HG03159 (cell line): ENCODE results near the gene RFX2.
"Not testable (repeated sequence)": the region's sequence is repeated elsewhere in the genome, so short reads cannot be mapped to it uniquely, and the experiment has no call there.

Experiments
- ATAC-seq: cut with Tn5 transposase; IDR thresholded peaks from one replicate; pipeline ENCODE4 v1.9.1; 2021; ENCODE audit warnings: mild to moderate bottlenecking, moderate library complexity; ENCODE audit not compliant: unreplicated experiment

RFX2 gene

DNA sequence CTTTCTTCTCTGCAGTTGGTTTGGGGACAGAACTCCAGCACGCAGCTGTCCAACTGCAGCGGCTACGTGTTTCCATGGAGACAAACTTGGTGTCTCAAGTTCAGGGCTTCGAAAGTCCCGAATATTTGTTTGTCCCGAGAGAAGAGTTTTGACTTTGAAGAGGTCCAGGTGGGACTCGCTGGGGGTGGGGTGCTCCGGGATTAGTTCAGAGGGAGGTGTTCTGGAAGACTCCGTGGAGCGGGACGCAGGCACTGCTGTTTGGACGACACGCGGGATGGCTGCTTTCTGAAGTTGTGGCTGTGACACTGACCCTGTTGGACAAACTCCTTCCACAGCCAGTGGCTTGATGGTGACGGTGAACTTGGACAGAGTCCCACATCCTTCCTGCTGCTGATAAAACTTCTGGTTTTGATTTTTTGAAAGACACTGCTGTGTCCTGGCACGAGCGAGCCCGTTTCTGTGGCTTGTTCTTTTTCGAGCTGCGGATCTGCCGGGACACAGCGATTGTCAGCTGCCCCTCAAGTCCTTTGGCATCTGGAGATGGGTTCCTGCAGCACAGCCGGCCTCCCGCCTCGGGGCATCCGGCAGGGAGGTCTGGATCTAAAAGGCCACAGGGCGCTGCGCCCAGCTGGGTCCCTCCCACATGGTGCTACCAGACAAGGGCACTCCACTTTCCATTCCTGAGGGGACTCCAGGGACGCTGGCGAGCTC lies 116.5 kb downstream of the RFX2 start:
- no peak for ATAC-seq

- ATAC-seq = no peak
Measured at GRCh38 chr19:5993201-5993600, 117.1 kb downstream of the RFX2 start.

GRCh38 chr19:5992756-5993155 lies 117.5 kb downstream of the RFX2 start:
- no peak for ATAC-seq

- no peak for ATAC-seq
Measured at GRCh38 chr19:5991244-5991838, 119.0 kb downstream of the RFX2 start.

- ATAC-seq = no peak
Measured at GRCh38 chr19:5990289-5990797, 120.0 kb downstream of the RFX2 start.

DNA sequence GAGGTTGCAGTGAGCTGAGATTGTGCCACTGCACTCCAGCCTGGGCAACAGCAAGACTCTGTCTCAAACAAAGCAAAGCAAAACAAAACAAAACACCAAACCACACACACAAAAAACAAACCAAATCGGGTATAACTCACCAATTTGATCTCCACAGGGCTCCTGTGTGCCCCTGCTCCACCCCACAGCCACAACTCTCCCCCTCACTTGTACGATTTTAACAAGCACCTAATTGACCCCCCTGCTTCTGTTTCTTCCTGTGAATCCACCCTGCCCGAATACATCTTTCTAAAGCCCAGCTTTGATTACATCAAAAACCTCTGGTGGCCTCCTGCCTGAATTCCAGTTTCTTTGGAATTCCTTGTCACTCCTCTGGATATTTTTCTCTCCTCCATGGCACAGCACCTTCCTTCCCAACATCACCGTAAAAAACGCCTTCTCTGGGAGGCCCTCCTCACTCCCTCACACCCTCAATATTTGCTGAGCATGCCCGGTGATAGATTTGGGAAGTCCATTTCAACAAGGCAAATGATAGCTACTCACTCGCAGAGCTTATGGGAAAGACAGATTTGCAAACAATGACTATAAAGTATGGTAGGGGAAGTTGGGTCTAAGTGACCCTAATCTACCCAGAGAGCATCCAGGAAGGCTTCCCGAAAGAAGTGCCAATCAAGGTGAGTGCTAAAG lies 120.8 kb downstream of the RFX2 start:
- ATAC-seq = no peak

DNA sequence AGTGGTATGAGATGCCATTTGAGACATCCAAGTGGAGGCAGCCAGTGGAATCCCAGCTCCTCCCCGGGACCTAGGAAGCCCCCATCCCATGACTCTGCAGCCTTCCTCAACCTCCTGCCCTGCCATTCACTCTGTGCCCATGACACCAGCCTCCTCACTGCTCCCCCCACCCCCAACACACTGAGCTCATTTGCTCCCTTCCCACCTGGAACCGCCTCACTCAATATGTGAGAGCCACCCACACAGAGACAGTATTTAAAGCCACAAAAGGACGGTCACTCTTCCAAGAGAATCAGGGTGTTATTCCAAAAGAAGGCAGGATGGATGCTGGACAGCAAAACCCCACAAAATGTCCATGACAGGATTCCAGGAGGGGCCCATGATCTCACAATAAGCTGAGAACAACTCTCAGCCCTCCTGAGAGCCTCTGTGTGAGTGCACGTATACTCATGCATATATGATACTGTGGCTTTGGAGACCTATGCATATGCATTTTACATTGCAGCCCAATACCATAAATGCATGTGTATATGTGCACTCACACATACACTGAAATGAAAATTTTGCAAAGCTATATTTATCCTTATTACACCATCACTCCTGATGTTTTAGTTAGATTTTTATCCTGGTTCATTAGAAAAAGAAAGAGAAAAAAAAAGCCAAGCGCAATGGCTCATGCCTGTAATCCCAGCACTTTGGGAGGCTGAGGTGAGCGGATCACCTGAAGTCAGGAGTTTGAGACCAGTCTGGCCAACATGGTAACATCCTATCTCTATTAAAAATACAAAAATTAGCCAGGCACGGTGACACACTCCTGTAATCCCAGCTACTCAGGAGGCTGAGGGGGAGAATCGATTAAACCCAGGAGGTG lies 121.5 kb downstream of the RFX2 start:
- no peak for ATAC-seq

- no peak for ATAC-seq
Measured at GRCh38 chr19:5987077-5987818, 123.1 kb downstream of the RFX2 start.

GRCh38 chr19:5985837-5986236 lies 124.5 kb downstream of the RFX2 start:
- not testable (repeated sequence) for ATAC-seq

DNA sequence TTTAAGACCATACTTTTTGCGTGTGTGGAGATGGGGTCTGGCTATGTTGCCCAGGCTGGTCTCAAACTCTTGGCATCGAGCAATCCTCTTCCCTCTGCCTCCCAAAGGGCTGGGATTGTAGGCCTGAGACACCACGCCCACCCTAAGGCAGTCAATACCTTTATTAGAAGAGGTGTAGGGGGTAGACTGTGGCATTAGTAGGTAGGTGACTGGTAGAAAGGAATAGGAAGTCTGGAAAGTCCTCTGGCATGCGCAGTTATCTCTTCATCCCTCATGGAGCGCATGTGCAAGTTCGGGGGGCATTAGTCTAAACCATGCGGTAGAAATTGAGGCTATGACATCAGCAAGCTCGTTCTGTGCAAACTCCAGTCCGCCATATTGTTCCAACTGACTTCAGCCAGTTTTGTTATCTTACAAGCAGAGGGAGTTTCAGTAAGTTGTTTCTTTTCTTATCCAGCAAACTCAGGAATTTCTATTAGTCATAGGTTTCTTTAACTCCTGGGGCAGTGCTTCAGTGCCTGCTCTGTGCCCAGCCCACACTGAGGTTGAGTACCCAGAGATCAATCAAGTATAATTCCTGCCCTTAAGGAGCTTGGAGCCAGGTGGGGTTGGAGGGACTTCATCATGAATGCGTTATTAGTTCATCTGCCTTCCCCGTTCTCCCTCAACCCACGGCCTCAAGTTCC lies 125.1 kb downstream of the RFX2 start:
- no peak for ATAC-seq

DNA sequence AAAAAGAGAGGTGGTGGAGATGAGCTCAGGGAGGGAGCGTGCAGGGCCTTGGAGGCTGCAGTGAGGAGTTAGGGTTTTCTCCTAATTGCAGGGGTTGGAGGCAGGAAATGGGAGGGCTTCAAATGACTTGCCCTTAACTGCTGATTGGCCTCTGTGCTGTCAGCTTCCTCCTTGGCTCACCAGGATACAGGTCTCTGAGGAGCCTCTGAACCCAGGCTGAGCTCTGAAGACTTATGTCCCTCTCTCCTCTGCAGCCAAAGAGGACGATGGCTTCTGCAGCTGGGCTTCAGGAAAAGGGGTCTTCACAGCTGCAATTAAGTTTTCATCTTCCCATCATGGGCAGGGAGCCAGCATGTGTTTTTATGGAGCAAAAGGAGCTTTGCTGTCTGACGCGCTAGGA lies 125.7 kb downstream of the RFX2 start:
- no peak for ATAC-seq

GRCh38 chr19:5983367-5983955 lies 126.8 kb downstream of the RFX2 start:
- ATAC-seq = no peak

DNA sequence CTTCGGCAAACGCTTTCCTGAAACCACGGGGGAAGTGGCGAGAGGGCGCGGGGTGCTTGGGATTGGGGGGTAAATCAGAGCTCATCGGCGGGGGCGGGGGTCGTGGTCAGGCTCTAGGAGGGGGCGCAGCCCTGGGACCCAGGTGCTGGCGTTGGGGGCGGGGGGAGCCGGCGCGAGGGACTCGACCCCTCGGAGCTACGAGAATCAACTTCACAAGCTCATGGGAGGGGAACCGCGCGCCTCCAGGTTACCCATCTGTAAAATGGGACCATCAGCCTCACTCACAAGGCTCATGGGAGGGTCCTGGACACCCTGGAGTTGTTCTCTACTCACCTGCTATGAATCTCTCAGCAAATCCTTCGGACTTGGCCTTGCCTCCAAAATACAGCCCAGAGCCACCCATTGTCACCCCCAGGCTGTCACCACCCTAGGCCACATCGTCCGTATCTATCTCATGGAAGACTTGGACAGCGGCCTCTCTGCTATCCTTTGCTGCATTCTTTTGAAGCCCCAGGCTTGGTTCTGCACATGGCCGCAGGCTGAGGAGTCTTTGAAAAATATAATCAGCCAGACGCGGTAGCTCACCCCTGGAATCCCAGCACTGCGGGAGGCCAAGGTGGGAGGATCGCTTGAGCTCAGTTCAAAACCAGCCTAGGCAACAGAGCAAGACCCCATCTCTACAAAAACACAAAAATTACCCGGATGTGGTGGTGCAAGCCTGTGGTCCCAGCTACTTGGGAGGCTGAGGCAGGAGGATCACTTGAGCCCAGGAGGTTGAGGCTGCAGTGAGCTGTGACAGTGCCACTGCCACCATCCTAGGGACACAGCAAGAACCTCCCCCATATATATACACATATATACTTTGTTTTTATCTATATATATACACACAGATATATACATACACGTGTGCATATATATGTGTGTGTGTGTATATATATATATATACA lies 131.4 kb downstream of the RFX2 start:
- ATAC-seq = no peak

DNA sequence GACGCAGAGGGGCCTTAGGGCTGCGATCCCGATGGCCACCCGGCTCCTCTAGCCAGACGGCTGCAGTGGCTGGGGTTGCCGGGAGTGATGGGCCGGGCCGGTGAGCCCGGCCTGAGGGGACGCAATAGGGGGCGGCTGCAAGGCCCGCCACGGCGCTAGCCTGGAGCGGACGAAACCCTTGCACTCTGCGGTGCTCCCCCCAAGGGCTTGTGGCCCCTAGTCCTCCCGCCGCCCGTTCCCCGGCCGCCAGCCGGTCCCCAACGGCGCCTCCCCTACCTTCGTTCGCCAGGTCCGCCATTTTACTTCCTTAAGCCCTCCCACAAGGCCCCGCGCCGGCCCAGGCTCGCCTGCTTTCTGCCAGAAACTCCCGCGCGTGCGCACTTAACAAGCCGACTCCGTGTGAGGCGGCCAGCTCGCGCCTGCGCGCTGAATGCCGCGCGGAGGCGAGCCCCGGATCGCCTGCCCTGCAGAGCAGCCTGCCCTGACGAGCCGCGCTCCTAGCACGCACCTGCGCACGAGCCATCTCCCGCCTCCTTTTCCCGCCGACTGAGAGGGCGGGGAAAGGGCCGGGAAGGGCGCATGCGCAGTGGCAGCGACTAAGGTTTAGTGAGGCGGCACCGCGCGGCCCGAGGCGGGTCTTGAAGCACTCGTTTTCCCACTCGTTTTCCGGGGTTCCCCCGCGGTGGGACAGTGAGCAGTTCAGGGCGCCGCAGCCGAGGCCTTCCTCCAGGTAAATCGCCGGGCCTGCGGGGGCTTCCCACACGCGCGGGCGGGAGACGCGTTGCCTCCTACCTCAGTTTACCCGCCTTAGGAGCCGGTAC lies 132.3 kb downstream of the RFX2 start, which contains the start of gene RANBP3:
Gene RANBP3 (minus strand): TSS at position 356 of the 821 bp plus-strand sequence. CDS start 58 bp downstream, at position 298.
- ATAC-seq = peak; percentile 84

GRCh38 chr19:5977222-5977784 lies 133.0 kb downstream of the RFX2 start:
- peak; percentile 8 for ATAC-seq

DNA sequence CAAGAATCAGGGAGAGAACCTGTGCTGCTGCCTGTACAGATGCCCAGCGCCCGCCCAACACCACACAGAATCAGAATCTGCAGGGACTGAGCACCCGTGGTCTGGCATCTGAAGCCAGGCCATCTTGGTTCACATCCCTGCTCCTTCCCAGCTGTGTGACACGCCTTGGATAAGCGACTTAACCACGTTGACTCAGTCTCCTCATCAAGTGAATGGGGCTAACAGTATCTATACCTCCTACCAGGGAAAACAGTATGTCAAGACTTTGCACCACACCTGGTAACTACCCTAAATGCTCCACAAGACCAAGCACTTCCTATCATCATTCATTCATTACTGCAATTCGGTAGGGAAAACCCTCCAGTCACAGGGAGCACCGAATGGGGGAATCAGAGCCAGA lies 133.5 kb downstream of the RFX2 start:
- ATAC-seq = no peak

GRCh38 chr19:5975388-5975728 lies 134.9 kb downstream of the RFX2 start:
- ATAC-seq = no peak
